Stimulated activated CD8-positive, alpha-beta memory T cell treated with anti-CD3 and anti-CD28 coated beads, Interleukin-12 subunit alpha, Interleukin-12 subunit beta, amount 100 ng/mL, for 1 hour (primary cell): ENCODE data around the gene GRAMD4.

Source experiments
- DNase-seq: peaks from one replicate; pipeline ENCODE4 v3.0.0-alpha.2; 2020; ENCODE audit warnings: low read depth

The GRAMD4 gene

DNA sequence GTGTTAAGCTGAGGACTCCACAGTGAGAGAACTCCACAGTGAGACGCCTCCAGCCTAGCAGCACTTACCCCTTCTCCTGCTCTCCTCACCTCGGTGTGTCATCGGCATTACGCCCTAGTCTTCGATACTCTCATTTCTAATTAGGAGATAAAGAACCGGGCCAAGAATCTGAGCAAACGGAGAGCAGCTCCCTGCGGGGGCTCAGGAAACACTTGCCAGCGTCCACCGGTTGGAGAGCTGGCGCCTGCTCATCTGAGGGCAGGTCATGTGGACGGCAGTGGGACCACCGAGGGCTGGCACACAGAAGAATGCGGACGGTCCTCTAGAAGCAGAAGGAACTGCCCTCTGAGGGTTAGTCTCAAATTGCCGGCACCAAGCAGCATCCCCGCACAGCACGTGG is 104.9 kb downstream of the GRAMD4 start:
- DNase-seq, result no peak

DNA sequence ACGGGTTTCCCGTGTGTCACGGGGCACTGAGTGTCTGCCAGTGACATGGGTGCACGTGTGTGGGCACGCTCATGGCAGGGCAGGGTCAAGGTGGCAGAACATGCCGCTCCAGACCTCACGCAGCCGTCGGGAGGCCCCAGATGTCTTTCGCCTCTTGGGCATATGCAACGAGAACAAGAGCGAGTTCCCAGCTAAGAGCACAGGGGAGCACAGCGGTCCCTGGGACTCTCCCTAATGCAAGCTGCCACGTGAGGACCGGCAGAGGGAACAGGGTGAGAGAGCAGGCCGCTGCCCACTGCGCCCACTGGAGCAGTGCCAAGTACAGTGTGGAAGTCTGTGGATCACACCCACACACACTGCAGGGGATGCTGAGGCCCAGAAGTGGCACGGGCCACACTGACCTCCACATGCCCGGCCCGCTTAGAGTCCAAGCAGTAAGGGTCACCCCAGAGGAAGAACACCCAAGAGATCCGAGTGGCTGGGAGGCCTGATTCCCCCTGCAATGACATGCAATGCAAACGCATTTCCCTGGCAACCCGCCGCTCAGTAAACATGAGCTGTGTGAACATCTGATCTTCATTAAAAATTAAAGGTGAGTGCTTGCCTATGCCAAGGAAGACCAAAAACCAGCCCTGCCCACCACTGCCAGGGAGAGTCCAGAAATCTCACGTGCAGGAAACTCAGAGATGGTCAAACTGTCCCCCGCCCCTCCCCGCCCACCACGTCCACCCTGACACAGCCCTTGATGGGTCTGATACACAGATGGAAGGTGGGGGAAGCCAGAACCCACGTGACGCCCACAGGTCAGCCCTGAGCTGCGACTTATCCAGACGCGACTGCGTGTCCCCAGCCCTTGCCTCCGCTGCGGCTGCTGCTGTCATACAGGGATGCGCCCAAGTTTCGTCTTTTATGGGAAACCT is 106.1 kb downstream of the GRAMD4 start:
- no peak for DNase-seq

DNA sequence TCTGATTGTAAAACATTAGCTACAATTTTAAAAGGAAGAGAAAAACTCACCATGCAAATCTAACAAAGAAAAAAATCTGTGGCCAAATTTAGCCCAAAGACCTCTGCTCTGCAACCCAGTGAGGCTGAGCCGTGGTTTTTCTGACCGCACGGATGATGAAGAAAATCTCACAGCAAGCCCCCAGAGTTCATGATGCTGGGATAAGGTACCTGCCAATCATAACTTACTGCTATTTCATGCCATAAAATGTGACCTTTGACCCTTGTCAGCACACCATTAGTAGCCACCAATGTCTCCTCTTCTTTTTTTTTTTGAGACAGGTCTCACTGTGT is 106.8 kb downstream of the GRAMD4 start:
- no peak for DNase-seq

DNA sequence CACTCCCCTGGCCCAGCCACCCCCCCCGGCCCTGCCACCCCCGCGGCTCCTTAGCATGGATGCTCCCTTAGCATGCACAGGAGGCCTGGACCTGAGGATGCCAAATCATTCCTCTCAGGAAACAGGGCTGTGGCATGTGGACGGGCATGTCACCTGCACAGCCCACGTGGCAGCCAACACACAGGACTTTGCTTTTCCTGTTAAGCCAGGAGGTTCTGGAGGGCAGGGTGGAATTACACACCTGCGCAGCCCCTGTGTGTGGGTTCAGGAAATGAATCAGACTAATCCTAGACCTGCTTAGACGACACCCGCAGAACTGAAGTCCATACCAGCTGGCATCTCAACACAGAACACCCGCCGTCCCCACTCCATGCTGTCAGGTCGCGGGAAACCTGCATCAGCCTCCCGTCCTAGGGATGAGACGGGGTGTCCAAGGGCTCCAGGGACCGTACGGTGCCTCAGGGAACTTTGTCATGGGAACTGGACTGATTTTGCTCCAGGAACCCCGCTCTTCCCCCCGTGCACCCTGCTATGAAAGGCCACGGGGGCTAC is 107.7 kb downstream of the GRAMD4 start:
- no peak for DNase-seq

DNA sequence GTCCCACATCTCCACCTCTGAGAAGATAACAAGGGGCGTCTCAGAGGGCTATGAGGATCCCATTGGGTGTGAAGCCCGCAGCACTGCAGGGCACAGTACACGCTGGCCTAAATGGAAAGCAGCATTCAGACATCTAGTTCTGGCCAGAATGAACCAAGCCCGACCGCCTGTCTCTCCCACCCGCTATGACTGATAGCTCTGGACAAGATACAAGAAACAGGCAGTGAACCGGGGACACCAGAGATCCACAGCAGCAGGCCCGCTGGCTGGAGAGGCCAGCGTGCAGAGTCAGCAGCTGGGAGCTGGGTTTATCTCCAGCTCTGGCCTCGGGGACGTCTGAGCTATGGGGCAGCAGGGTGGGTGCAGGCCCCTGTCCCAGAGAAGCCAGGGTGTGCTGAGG is 108.3 kb downstream of the GRAMD4 start:
- DNase-seq, result no peak
